CD4-positive, alpha-beta T cell treated with Interleukin-4 for 4 hours (primary cell): ENCODE data around the gene PTTG1.

ENCODE experiments used
- DNase-seq: peaks from one replicate; pipeline ENCODE4 v3.0.0-alpha.2; 2020

PTTG1 gene

DNA sequence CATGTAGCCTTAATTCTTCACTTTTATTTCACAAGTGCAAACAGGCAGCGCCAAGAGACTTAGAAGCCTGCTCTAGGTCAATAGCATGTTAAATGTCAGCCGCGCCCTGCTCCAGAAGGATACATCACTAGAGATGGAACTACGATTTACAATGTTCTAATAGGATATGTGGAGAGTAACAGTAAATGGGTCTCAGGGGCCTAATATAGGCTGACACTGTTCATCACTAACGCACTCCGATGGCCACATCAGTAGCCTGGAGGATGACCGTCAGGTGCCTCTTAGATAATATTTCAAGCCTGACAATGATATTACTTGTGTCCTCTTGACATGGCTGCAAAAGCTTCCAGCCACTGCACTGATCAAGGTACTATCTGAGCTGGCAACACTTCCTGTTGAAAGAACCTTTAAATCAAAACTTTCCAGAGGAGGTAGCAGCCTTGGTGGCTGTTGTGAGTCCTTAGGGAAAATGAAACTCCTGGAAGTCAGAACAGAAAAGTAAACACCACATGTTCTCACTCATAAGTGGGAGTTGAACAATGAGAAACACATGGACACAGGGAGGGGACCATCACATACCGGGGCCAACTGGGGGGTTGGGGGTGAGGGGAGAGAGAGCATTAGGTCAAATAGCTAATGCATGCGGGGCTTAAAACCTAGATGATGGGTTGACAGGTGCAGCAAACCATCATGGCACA is 35.0 kb downstream of the PTTG1 start:
- no peak for DNase-seq

DNA sequence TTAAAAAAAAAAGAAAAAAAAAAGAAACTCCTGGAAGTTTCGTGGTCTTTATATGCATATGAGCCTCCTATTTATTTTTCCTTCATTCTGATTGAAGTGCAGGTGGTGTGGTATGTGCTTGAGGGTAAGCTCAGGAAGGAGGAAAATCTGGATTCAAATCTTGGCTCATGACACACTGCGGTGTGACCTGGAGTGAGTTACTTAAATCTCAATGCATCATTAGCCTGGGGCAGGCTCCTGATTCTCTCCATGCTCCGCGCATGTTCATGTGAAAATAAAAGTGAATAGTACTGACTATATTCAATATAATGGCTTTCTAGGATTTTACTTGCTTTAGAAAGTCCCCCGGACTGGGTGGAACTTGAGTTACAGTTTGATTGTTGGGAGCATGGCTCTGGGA is 35.6 kb downstream of the PTTG1 start:
- no peak for DNase-seq

DNA sequence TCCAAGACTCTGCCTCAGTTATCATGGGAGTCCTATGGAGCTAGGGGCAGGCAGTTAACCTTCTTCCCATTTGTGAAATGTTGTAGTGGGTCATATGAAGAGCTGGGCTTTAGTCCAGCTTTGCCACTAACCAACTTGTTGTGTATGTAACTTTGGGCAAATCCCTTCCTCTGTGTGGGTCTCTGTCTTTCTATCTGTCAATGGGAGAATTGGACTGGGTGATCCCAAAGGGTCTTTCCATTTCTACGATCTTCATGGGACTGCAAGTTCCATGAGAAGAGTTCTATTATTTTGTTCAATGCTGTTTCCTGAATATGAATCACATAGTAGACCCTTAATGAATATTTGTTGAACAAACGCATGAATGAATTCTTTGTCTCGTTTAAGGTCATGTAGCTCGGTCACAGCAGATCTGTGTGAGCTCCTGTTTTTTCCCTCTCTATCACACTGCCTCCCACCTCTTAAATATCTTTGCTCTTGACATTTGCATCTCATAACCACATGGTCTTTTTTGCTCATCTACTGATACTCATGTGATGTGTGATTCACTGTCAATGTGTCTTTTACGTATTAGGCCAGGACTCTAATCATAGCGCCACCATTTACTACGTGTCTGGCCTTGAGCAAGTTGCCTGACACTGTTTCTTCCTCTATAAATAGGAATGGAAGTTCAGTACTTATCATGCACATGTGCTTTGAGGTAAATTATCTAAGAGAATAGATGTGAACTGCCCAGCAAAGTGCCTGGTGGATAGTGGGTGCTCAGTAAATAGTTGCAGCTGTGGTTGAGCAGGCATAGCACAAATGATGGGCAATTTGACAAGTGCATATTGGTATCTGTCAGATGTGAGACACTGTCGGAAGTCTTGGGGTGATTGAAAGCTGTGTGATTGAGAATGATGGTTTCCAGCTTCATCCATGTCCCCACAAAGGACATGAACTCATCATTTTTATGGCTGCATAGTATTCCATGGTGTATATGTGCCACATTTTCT is 37.4 kb downstream of the PTTG1 start:
- DNase-seq = no peak

DNA sequence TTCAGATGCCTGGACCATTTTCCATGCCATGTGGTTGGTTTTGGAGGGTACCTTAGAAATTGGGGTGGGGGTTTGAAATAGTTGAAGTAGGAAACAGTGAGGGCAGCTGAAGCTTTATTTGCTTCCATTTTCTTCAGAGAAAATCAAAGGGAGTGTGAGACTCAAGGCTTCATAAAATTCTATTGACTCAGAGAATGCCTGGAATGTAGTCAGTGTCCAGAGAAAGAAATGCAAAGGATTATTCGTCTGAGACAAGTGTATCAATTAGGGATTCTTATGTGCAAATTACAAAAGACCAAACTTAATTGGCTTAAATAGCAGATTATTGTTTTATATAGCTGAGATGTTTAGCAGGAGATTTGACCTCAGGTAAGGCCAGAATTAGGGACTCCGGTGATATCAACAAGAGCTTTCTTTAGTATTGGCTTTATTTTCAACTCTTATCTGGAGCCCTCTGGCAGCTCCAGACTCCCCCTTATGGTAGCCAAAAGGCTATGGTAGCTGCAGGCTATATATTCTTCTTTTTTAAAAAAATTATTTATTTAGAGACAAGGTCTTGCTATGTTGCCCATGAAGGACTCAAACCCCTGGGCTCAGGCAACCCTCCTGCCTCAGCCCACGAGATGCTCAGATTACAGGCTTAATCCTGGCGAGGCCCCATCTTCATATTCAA is 38.9 kb downstream of the PTTG1 start:
- DNase-seq = no peak

DNA sequence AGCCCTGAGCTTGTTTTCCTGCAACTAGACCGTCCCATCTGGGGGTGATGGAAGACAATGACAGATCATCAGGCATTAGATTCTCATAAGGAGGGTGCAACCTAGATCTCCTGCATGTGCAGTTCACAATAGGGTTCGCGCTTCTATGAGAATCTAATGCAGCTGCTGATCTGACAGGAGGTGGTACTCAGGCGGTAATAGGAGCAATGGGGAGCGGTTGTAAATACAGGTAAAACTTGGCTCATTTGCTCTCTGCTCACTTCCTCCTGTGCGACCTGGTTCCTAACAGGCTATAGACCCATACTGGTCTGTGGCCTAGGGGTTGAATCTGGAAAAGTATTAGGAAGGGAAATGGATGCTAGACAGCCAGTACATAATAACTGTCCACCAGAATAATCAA is 39.7 kb downstream of the PTTG1 start:
- DNase-seq = no peak

DNA sequence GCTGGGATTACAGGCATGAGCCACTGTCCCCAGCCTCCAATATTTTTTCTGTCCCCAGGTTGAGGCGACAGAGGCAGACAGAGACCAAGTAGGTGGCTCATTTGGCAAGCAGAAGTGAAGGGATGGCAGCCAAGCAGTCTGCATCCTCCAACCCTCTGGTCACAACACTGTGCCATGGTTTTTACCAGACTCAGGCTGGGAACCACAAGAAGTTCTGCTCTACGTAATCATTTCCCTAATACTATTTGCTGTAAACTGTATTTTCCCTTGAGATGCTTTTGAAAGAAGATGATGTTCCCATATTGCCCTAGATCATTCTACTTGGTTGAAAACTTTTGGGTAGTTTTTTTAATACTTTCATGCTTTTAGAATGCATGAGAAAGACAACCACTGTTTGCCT is 40.5 kb downstream of the PTTG1 start:
- DNase-seq = no peak

DNA sequence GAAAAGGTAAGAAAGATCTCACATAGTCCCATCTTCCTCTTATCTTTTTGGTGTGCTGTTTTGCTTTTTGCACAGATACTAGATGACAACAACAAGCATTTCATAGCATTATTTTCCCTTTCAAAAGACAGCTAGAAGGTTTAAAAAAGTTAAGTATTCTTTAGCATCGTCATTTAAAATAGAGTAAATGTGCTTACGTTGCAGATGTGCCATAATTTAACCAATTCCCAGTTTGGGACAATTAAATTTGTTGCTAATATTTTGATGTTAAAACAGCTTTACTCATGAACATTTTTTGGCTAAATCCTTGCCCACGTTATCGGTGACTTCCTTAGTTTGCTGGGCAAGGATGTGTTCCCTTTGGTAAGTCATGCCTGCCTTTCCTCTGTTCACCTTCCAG is 41.6 kb downstream of the PTTG1 start:
- DNase-seq = no peak

DNA sequence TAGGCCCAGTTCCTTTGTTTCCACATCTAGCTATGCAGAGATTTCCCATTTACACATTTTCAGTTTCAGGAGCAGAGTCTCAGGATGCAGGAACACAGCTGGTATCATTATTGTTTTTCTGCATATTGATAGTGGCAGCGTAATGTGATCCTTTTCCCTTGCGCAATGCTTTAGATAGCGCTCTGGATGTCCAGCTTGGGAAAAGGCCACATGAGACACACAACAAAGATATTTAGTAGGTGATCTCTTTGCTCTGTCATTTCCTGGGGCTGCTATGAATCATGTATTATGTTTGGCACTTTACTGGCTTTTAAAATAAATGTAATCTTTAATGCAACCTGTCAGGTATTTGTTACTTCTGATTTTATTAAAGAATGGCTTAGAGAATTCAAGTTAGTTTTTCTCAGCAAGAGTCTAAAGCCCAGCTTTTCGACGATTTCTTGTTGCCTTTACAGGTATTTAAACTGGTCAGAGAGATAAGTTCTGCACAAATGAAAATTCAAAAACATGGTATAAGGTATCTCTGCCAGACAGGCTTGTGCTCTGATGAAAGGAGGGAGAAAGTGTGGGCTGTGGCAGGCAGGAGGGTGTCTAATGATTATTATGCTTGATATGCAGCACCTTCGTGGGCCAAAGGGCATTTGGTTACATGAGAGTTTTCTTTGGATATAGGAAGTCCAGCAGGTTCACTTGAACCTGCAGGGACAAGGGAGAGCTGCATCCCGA is 42.2 kb downstream of the PTTG1 start:
- DNase-seq = no peak

DNA sequence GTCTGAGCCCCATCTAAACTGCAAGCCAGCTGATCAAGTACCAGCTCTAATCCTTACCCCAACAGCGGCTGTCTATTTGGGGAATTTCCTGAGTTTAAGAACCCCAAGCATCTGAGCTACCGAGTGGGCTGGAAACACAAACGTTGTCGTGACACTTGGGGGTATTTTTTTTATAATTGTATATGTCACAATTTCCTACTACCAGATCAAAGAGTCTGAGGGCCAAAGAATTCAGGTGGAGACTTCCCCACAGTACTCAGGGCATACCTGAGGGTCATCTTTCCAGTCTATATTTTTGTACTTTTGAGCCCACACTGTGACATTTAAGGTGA is 42.8 kb downstream of the PTTG1 start:
- DNase-seq = no peak

DNA sequence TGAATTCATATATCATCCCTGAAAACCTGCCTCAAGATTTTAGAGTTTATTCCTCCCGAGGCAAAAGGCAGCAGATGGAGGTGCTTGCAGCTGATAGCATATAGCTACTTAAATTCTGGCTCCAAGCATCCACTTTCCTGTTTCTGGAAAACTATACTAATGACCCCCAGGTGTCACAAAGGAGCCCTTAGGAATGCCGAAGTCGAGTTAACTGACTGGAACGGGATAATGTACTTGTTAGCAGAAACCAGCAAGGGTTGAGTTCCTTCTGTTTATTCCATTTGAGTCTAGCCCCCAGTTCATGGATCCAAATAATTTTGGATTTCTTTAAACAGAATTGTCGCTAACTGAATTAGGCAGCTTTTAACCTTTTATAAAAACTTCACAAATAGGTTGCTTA is 44.5 kb downstream of the PTTG1 start:
- DNase-seq = no peak

DNA sequence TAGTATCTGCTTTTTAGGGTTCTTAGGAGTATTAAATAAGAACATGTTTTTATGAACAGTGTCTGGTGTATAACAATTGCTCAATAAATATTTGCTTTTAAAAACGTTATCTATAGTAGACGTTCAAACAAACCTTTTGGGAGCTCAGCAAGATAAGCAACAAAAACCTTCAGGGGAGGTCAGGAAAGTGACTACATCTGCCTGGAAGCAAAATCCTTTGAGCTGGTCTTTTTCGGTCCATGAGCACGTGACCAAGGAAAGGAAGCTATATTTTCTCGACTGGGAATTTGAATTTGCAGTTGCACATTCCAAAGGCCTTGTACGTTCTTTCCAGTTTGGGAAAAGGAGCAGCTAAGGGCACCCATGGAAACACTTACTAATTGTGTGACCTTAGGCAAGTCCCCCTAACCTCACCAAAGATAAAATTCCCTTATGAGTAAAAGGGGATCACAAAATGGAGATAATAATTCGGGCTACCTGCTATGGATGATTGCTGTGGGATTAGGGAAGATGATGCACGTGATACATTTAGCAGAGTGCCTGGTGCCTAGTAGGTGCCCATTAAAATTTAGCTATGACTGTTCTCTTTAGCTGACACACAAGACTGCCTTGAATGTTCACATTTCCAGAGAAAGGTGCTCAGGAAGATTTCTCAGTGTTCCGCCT is 45.4 kb downstream of the PTTG1 start:
- no peak for DNase-seq

DNA sequence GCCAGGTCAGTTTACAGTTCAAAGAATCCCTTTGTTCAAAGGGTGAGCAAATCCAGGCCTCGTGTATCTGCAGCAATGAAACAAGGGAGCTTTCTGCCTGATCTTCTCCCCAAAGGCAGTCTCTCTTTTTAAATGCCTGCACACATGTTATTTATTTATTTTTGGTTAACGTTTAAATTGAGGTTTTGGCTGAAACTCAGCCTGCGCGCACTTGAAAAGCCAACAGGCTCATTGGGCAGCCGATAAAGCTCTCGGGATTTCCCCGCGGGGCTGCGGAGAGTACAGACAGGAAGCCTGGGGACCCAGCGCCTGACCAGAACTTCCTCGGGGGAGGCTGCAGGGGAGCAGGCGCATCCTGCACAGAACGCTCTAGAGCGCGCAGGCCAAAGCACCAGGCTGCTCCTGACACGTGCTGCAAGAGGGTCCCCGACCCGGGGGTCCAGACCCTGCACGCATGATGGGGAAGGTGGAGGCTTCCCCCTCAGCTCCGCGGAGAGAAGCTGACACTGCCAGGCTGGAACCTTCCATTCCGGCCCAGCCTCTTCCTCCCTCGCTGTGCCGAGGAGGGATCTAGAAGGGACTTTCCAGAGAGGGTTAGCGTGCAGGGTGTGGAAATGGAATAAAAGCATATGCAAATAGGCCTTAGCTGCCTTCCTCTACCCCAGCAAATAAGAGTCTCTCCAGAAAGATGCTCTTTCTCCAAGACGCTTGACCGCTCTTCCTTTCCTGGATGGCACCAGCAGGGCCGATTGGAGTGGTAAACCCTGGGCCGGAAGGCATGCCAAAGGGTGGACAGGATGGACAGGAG is 46.1 kb downstream of the PTTG1 start:
- DNase-seq = peak; percentile 87

DNA sequence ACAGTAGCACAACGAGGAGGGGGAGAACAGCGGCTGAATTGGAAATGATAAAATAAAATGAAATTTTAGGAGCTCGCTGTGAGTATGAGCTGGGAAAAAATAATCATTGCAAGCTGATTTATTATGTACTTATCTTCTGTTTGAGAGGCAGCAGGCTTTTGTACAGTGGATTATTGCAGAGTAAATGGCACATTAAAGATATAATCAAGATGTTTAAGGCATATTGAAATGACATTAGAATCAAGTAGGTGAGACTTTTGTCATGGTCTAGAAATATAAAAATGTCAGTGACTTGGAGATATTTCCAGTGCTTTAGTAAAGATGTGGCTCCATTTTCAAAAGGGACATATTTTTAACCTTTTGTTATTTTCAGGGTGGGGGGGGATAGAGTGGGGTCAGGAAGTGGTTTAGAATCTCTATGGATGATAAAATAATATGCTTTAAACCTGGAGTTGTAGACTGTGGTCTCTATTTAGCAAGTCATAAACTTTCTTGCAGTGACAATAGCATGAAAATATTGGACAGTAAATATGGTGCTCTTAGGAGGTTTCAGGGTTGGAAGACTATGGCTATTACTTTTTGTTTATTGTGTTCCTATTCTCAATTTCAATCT is 46.8 kb downstream of the PTTG1 start:
- DNase-seq = no peak

DNA sequence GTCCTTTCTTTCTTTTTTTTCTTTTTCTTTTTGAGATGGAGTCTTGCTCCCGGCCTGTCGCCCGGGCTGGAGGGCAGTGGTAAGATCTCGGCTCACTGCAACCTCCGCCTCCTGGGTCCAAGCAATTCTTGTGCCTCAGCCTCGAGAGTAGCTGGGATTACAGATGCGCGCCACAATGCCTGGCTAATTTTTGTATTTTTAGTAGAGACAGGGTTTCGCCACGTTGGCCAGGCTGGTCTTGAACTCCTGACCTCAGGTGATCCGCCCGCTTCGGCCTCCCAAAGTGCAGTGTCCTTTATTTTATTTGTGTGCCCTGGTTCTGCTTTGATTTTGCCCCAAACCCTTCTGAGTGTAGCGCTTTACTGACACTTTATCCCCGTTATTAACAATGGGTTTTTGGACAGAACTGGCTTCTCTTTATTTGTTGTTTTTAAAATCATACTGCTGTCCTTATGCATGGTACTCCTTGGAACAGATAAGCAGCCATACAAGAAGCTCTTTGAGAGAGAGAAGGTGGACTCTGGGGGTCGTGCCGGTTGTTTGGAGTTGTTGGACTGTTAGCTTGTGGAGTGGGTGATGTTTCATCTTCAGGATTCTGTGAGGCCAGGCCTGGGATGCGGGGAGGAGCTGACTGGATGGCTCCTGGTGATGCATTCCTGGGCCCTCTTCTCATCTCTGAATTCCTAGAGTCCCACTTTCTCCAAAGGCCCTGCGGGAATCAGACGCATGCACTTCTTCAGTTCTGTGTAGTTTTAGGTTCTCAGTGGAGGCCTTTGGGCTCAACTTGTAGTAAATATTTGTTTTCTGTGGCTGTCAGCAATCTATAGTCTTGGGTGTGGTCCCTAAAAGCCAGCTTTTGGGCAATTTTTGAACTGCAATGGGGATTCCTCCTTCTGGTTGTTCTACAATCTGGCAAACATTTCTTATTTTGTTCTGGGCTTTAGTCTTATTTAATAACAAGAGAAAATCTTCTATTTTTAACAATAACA is 47.8 kb downstream of the PTTG1 start:
- DNase-seq = peak; percentile 30

DNA sequence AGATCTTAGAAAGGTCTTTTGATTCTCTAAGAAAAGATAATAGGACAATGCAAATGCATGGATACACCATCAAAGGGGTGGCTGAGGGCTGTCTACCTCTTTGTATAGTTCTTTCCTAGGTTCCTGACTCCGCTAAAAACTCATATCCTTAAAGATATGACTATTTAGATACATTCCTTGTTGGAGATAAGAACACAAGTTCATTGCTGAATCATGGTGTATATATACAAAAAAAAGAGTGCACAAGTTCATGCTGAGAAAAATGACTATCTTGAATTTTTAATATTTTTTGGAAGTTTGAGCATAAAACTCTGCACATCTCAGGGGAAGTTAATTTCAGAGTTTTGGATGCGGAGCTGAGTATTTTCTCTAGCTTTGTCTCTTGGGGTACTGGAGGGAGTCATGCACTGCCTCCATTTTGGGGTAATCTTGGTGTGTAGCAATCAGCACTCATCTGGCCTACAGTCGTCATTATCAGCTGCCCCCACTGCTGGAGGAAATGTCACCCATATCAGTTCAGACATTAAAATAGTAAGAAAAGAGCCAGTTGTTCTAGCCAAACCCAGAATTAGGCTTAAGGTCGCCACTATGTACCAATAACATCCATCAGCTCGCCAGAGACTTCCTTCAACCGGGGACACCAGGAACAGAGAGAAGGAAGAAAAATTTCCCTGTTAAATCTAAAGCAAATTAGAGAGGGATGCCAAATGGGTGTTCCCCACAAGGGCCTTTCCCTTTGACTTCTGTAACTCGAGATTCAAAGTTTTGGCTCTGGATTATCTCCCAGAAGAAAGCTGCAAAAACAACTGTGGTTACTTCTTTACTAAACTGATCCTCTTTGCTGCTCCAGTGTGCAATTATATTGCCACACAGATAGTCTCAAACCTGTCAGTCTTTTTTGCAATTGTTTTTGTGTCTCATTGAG is 49.0 kb downstream of the PTTG1 start:
- DNase-seq = peak; percentile 35

DNA sequence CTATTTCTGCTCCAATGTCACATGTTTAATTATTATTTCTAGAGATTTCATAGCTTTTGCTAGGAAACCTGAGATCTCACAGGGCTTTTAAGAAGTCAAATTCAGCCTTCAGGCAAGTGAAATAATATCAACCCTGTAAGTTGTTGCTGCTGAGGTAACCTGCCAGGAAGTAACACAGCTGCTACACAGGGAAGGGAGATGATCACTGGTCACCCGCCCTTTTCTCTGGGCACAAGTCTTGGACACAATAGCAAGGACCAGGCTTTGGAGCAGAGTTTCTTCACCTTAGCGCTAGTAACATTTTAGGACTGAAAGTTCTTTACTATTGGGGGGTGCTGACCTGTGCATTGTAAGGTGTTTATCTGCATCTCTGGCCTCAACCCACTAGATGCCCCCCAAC is 50.1 kb downstream of the PTTG1 start:
- no peak for DNase-seq

DNA sequence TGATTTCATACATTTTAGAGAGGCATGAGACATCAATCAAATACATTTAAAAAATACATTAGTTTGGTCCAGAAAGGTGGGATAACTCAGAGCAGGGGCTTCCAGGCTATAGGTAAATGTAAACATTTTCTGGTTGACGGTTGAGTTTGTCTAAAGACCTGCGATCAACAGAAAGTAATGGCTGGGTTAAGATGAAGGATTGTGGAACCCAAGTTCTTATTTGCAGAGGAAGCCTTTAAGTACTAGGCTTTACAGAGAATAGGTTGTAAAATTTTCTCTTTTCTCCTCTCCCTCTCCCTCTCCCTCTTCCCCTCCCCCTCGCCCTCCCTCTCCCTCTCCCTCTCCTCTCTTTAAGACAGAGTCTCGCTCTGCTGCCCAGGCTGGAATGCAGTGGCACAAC is 50.8 kb downstream of the PTTG1 start:
- DNase-seq = no peak

DNA sequence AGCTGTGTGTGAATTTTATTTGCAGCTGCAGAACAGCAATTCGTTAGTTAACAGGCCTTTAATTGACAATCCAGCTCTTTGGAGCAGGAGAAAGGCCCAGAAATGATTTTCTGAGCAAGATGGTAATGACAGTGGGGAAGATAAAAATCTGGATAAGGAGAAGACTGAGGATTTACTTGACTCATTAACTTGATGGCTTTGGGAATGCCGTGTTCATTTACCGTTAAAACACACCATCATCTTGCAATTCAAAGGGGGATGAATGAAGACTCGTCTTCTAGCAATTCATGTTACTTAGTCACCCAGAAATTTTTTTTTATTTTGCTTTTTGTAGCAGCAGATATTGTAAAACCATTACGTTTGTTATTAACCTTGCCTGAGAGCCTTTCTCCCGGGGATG is 52.0 kb downstream of the PTTG1 start:
- DNase-seq = no peak

DNA sequence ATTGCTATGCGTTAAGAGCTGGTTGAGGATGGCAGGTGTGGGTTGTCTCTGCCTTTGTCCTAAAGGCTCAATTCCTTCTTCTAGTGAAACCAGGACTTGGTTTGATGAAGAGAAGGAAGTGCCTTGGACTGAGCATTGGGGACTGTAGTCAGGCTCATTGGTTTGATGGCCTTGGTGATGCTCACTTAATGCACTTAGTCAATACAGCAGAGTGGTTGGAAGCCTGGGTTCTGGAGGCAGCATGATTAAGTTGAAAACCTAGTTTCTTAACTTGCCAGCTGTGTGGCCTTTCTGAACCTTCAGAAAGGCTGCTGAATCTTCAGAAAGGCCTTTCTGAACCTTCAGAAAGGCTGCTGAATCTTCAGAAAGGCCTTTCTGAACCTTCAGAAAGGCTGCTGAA is 52.4 kb downstream of the PTTG1 start:
- DNase-seq = no peak
